OCI-LY1 (cell line): ENCODE measurements around the gene TBXAS1.

Experiments
- H2AFZ ChIP-seq: fragments of 200-600 bp; sonication (generic), shearing (Covaris generic); 2 replicates; pipeline ENCODE4 v1.6.0; 2014; ENCODE audit warnings: antibody characterized with exemption, mild to moderate bottlenecking, low read length
- H3F3A ChIP-seq: fragments of 200-600 bp; sonication (generic), shearing (Covaris generic); 2 replicates; pipeline ENCODE4 v1.6.0; 2014; ENCODE audit warnings: mild to moderate bottlenecking, antibody characterized with exemption, low read length, moderate library complexity; ENCODE audit not compliant: insufficient read depth
- H3K27ac ChIP-seq: fragments of 200-600 bp; sonication (generic); 2 replicates; pipeline ENCODE4 v1.5.1; 2014; ENCODE audit warnings: low read length, mixed run types, mild to moderate bottlenecking, low read depth; ENCODE audit not compliant: poor library complexity, severe bottlenecking
- H3K27me3 ChIP-seq: fragments of 200-600 bp; sonication (generic); 2 replicates; pipeline ENCODE4 v1.6.0; 2014; ENCODE audit warnings: antibody characterized with exemption, mild to moderate bottlenecking, low read length, moderate library complexity; ENCODE audit not compliant: insufficient read depth
- H3K36me3 ChIP-seq: fragments of 200-600 bp; sonication (generic); 2 replicates; pipeline ENCODE4 v1.6.1; 2014; ENCODE audit warnings: mild to moderate bottlenecking, antibody characterized with exemption, low read length, moderate library complexity, mixed read lengths; ENCODE audit not compliant: insufficient read depth
- H3K4me1 ChIP-seq: fragments of 200-600 bp; sonication (generic); 2 replicates; pipeline ENCODE4 v1.5.1; 2014; ENCODE audit warnings: mild to moderate bottlenecking, low read length, moderate library complexity; ENCODE audit not compliant: insufficient read depth, severe bottlenecking
- H3K4me2 ChIP-seq: fragments of 200-600 bp; sonication (generic), shearing (Covaris generic); 2 replicates; pipeline ENCODE4 v1.6.1; 2014; ENCODE audit warnings: low read length
- H3K4me3 ChIP-seq: fragments of 200-600 bp; sonication (generic); 2 replicates; pipeline ENCODE4 v1.5.1; 2014; ENCODE audit warnings: low read length, low read depth, mild to moderate bottlenecking, mixed read lengths; ENCODE audit not compliant: poor library complexity, severe bottlenecking
- H3K79me2 ChIP-seq: fragments of 200-600 bp; shearing (Covaris generic); 2 replicates; pipeline ENCODE4 v1.6.1; 2016; ENCODE audit warnings: mixed run types, low read length, mixed read lengths; ENCODE audit not compliant: insufficient read depth
- H3K9ac ChIP-seq: fragments of 200-600 bp; sonication (generic), shearing (Covaris generic); 2 replicates; pipeline ENCODE4 v1.6.1; 2014; ENCODE audit warnings: mild to moderate bottlenecking, low read length, mixed read lengths
- H3K9me2 ChIP-seq: fragments of 200-600 bp; sonication (generic), shearing (Covaris generic); 2 replicates; pipeline ENCODE4 v1.6.1; 2014; ENCODE audit warnings: low read depth, mild to moderate bottlenecking, low read length, mixed read lengths
- H3K9me3 ChIP-seq: fragments of 200-600 bp; shearing (Covaris generic); 2 replicates; pipeline ENCODE4 v1.6.1; 2014; ENCODE audit warnings: low read length, mixed read lengths
- H4K20me1 ChIP-seq: fragments of 200-600 bp; sonication (generic), shearing (Covaris generic); 2 replicates; pipeline ENCODE4 v1.6.0; 2016; ENCODE audit warnings: mild to moderate bottlenecking, low read length; ENCODE audit not compliant: insufficient read depth
- CTCF ChIP-seq: fragments of 200-600 bp; sonication (generic), shearing (Covaris generic); IDR thresholded peaks from 2 replicates; pipeline ENCODE4 v1.5.1; 2017; ENCODE audit warnings: mild to moderate bottlenecking, antibody characterized with exemption, low read length, moderate library complexity, mixed read lengths
- EZH2 ChIP-seq: fragments of 200-600 bp; sonication (generic), shearing (Covaris generic); IDR thresholded peaks from 2 replicates; pipeline ENCODE4 v1.8.0; 2017; ENCODE audit warnings: borderline replicate concordance, mixed run types, mild to moderate bottlenecking, antibody characterized with exemption, low read length, moderate library complexity, mixed read lengths

Gene TBXAS1

DNA sequence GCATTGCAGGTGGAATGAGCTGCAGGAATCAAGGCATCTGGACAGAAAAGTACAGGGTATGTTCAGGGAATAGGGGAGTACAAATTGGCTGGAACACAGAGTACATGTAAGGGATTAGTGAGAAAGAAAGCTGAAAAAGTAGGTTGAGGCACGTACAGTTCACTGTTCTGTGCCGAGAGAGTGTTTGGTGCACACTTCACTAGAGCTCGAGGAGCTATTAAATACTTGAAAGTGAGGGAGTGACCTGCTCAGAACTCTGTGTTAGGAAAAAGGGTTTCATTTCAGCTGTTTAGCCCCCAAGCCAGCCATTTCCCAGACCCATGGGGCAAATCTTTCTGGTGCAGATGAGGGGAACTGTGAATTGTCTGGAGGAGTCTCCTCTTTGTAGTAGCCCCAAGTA, 115.2 kb downstream of the TBXAS1 start:
- no peaks in the 10 kb centered on the region for H3K9me3 ChIP-seq
- H3K79me2 ChIP-seq: no peaks in the 10 kb centered on the region
- H3K4me2 ChIP-seq: no peak overlapping the region
- no peaks in the 10 kb centered on the region for H3F3A ChIP-seq
- no peak overlapping the region for H3K27ac ChIP-seq
- no peak overlapping the region for H3K9ac ChIP-seq
- H3K4me1 ChIP-seq: no peaks in the 10 kb centered on the region
- H4K20me1 ChIP-seq: no peaks in the 10 kb centered on the region
- H3K27me3 ChIP-seq: peaks cover 4% of the 10 kb centered on the region; the same call in 1 of the 2 replicates
- no peak overlapping the region for H2AFZ ChIP-seq
- TF ChIP-seq CTCF: no peak
- no peak for TF ChIP-seq EZH2
- no peaks in the 10 kb centered on the region for H3K36me3 ChIP-seq
- H3K9me2 ChIP-seq: no peaks in the 10 kb centered on the region
- no peak overlapping the region for H3K4me3 ChIP-seq

GRCh38 chr7:139946533-139946932, 117.5 kb downstream of the TBXAS1 start:
- no peaks in the 10 kb centered on the region for H3K79me2 ChIP-seq
- no peaks in the 10 kb centered on the region for H3K36me3 ChIP-seq
- peaks cover 4% of the 10 kb centered on the region; the same call in 1 of the 2 replicates for H3K27me3 ChIP-seq
- H3K4me2 ChIP-seq: no peak overlapping the region
- no peak overlapping the region for H3K4me3 ChIP-seq
- TF ChIP-seq CTCF: no peak
- H3K27ac ChIP-seq: no peak overlapping the region
- no peak overlapping the region for H2AFZ ChIP-seq
- no peaks in the 10 kb centered on the region for H3K9me3 ChIP-seq
- H3F3A ChIP-seq: no peaks in the 10 kb centered on the region
- H3K9ac ChIP-seq: no peak overlapping the region
- no peaks in the 10 kb centered on the region for H3K9me2 ChIP-seq
- H3K4me1 ChIP-seq: no peaks in the 10 kb centered on the region
- no peaks in the 10 kb centered on the region for H4K20me1 ChIP-seq

DNA sequence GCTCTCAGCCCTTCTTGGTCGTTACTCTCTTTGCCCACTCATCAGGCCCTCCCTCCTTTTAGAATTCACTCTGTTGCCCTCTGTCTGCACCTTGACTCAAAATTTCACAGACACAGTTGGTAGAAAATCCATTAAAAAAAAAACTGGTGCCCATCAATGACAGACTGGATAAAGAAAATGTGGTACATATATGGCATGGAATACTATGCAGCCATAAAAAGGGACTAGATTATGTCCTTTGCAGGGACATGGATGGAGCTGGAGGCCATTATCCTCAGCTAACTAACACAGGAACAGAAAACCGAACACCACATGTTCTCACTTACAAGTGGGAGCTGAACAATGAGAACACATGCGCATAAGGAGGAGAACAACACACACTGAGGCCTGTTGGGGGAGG, 118.0 kb downstream of the TBXAS1 start:
- Histone ChIP-seq H3K27me3 (peaks cover 4% of the 10 kb centered on the region; the same call in 1 of the 2 replicates), H2AFZ (no peak overlapping the region), H3F3A (no peaks in the 10 kb centered on the region), H4K20me1 (no peaks in the 10 kb centered on the region), H3K9me2 (no peaks in the 10 kb centered on the region), H3K27ac (no peak overlapping the region), H3K4me3 (no peak overlapping the region), H3K9me3 (no peaks in the 10 kb centered on the region), H3K36me3 (no peaks in the 10 kb centered on the region), H3K79me2 (no peaks in the 10 kb centered on the region), H3K4me1 (no peaks in the 10 kb centered on the region), H3K9ac (no peak overlapping the region), H3K4me2 (no peak overlapping the region)
- TF ChIP-seq CTCF (no peak), EZH2 (no peak)
